Coronary artery (tissue), 2 donors: ENCODE data around the gene RRP1B.
"Not testable (repeated sequence)": the region's sequence is repeated elsewhere in the genome, so short reads cannot be mapped to it uniquely, and the experiment has no call there.

Experiments
- DNase-seq: peaks from one replicate; pipeline ENCODE4 v3.0.0-alpha.2; 2017; ENCODE audit warnings: low spot score
- H3K27ac ChIP-seq, 2 donors: fragments of 200-600 bp; sonication (generic); one replicate each; pipeline ENCODE4 v1.5.1; 2016 to 2019
- H3K4me3 ChIP-seq: fragments of 200-600 bp; sonication (generic); 2 replicates; pipeline ENCODE4 v1.5.1; 2016; ENCODE audit warnings: mild to moderate bottlenecking, moderate library complexity
- CTCF ChIP-seq: fragments of 200-600 bp; sonication (generic); IDR thresholded peaks from one replicate; pipeline ENCODE4 v1.5.1; 2019; ENCODE audit warnings: antibody characterized with exemption

The RRP1B gene

GRCh38 chr21:43669828-43670605 lies 10.7 kb downstream of the RRP1B start:
- H3K4me3 ChIP-seq, result no peak overlapping the region
- TF ChIP-seq CTCF, result no peak
- no peak for DNase-seq
- H3K27ac ChIP-seq, result no peak overlapping the region

GRCh38 chr21:43675871-43676270 lies 16.5 kb downstream of the RRP1B start:
- TF ChIP-seq CTCF, result no peak
- Histone ChIP-seq H3K4me3 (no peak overlapping the region), H3K27ac (no peak overlapping the region)
- no peak for DNase-seq

GRCh38 chr21:43676391-43676790 lies 17.0 kb downstream of the RRP1B start:
- Histone ChIP-seq H3K4me3 (no peak overlapping the region), H3K27ac (no peak overlapping the region)
- no peak for TF ChIP-seq CTCF
- no peak for DNase-seq

GRCh38 chr21:43679951-43680350 lies 20.6 kb downstream of the RRP1B start:
- DNase-seq, result no peak
- Histone ChIP-seq H3K4me3 (no peak overlapping the region), H3K27ac (no peak overlapping the region)
- no peak for TF ChIP-seq CTCF

- not testable (repeated sequence) for DNase-seq, H3K27ac ChIP-seq, H3K4me3 ChIP-seq
Measured at GRCh38 chr21:43680421-43680820, 21.1 kb downstream of the RRP1B start.

GRCh38 chr21:43681650-43682049 lies 22.3 kb downstream of the RRP1B start:
- no peak for DNase-seq
- TF ChIP-seq CTCF, result no peak
- Histone ChIP-seq H3K27ac (no peak overlapping the region), H3K4me3 (no peak overlapping the region)

GRCh38 chr21:43684424-43684823 lies 25.1 kb downstream of the RRP1B start:
- Histone ChIP-seq H3K4me3 (no peak overlapping the region), H3K27ac (no peak overlapping the region)
- no peak for DNase-seq
- TF ChIP-seq CTCF, result no peak
